Right atrium auricular region (tissue), 2 donors: Measurements from ENCODE around the gene COX8C. TPM values are rescaled to one million over a fixed set of nuclear protein-coding genes. Genes with fewer than 3 reads are reported as not detected.
"Not testable (repeated sequence)": the region's sequence is repeated elsewhere in the genome, so short reads cannot be mapped to it uniquely, and the experiment has no call there.

ENCODE experiments used
- DNase-seq: peaks from one replicate; pipeline ENCODE4 v3.0.0-alpha.2; 2019; ENCODE audit warnings: low spot score
- H3K27ac ChIP-seq, 2 donors: fragments of 200-600 bp; sonication (generic); 1 replicate in 1 of 2; 2 replicates in 1 of 2; pipeline ENCODE4 v1.5.1; 2016 to 2019
- H3K27me3 ChIP-seq, 2 donors: fragments of 200-600 bp; sonication (generic); one replicate each; pipeline versions ENCODE4 v1.5.1 to v1.6.0; 2017 to 2019
- H3K36me3 ChIP-seq: fragments of 200-600 bp; sonication (generic); one replicate; pipeline ENCODE4 v1.5.1; 2016
- H3K4me1 ChIP-seq, 2 donors: fragments of 200-600 bp; sonication (generic); one replicate each; pipeline versions ENCODE4 v1.5.1 to v1.6.0; 2017 to 2019
- H3K4me3 ChIP-seq, 2 donors: fragments of 200-600 bp; sonication (generic); 1 replicate in 1 of 2; 2 replicates in 1 of 2; pipeline ENCODE4 v1.5.1; 2017 to 2019; ENCODE audit warnings: mild to moderate bottlenecking in 1 of 2, moderate library complexity in 1 of 2
- H3K9me3 ChIP-seq, 2 donors: fragments of 200-600 bp; sonication (generic); one replicate each; pipeline ENCODE4 v1.5.1; 2019
- total RNA-seq, 2 donors: library from RNA; depleted of rRNA; stranded (reverse); fragments of >200 nt; gene quantifications; one replicate each; pipeline ENCODE4 v1.1.0, GENCODE V29; 2016
- TF ChIP-seq, protein P1 (sequence below), 2 donors: fragments of 200-600 bp; sonication (generic); IDR thresholded peaks; one replicate each; pipeline ENCODE4 v1.5.1; 2019; ENCODE audit warnings: antibody characterized with exemption in 2 of 2

COX8C gene
- total RNA-seq, 2 donors from 2014 or later = not detected

DNA sequence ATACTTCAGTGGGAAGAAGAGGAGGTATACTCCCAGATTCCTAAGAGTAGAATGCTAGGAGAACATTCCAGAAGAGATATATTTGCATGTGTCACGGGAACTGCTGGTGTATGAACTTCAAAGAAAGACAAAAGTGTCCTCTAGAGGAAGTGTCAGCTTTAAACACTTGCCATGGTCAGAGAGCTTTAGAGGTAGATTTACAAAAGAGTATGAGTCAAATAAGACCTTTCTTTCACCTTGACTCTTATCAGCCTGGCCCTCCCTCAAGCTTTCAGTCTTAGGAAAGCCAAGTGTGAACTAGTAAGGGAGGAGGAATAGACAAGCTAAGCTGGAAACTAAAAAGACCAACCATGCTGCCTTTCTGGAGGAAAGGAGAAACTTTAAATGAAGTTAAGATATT lies 34.7 kb downstream of the COX8C start:
- Histone ChIP-seq H3K36me3 (no peaks in the 10 kb centered on the region), H3K4me3 (no peak overlapping the region), H3K27ac (no peak overlapping the region), H3K4me1 (no peaks in the 10 kb centered on the region), H3K27me3 (no peaks in the 10 kb centered on the region), H3K9me3 (no peaks in the 10 kb centered on the region)
- no peak for DNase-seq
- TF ChIP-seq, protein P1, sequence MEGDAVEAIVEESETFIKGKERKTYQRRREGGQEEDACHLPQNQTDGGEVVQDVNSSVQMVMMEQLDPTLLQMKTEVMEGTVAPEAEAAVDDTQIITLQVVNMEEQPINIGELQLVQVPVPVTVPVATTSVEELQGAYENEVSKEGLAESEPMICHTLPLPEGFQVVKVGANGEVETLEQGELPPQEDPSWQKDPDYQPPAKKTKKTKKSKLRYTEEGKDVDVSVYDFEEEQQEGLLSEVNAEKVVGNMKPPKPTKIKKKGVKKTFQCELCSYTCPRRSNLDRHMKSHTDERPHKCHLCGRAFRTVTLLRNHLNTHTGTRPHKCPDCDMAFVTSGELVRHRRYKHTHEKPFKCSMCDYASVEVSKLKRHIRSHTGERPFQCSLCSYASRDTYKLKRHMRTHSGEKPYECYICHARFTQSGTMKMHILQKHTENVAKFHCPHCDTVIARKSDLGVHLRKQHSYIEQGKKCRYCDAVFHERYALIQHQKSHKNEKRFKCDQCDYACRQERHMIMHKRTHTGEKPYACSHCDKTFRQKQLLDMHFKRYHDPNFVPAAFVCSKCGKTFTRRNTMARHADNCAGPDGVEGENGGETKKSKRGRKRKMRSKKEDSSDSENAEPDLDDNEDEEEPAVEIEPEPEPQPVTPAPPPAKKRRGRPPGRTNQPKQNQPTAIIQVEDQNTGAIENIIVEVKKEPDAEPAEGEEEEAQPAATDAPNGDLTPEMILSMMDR (IDR thresholded peaks at IDR 0.05) = no peak

DNA sequence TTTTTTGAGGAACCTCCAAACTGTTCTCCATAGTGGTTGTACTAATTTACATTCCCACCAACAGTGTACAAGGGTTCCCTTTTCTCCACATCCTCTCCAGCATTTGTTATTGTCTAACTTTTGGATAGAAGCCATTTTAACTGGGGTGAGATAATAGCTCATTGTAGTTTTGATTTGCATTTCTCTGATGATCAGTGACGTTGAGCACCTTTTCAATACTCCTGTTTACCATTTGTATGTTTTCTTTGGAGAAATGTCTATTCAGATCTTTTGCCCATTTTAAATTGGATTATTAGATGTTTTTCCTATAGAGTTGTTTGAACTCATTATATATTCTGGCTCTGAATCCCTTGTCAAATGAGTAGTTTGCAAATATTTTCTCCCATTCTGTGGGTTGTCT lies 37.3 kb downstream of the COX8C start:
- H3K9me3 ChIP-seq, H3K36me3 ChIP-seq, H3K27me3 ChIP-seq, DNase-seq, H3K4me3 ChIP-seq, H3K4me1 ChIP-seq, H3K27ac ChIP-seq: not testable (repeated sequence)

DNA sequence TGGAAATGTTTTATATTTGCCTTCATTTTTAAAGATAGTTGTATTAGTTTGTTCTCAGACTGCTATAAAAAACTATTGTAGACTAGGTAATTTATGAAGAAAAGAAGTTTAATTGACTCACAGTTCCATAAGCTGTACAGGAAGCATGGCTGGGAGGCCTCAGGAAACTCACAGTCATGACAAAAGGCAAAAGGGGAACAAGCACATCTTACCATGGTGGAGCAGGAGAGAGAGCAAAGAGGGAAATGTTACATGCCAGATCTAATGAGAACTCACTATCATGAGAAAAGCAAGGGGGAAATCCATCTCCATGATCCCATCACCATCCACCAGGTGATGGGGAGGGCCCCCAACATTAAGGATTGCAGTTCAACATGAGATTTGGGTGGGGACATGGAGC lies 48.2 kb downstream of the COX8C start:
- Histone ChIP-seq H3K4me3 (no peak overlapping the region), H3K27me3 (no peaks in the 10 kb centered on the region), H3K27ac (no peak overlapping the region), H3K4me1 (no peaks in the 10 kb centered on the region), H3K9me3 (peaks cover 0 to 11% of the 10 kb centered on the region in 2 donors), H3K36me3 (no peaks in the 10 kb centered on the region)
- no peak for DNase-seq
- TF ChIP-seq, protein P1 (IDR thresholded peaks at IDR 0.05) = no peak

DNA sequence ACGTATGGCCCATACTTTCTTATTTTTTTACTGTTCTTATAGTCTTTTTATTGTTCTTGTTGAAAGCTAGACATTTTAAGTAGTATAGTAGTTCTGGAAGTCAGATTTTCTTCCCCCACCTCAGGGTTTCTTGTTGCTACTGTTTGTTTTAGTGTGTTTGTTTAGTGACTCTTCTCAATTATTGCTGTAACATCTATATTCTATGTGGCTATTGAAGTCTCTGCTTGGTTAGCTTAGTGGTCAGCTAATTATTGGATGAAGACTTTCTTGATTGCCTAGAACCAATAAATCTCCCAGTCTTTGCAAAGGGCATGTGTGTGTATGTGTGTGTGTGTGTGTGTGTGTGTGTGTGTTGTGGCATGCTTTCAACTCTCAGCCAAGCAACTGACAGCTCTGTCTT lies 49.5 kb downstream of the COX8C start:
- TF ChIP-seq, protein P1 (IDR thresholded peaks at IDR 0.05) = no peak
- H3K4me3 ChIP-seq = no peak overlapping the region
- H3K4me1 ChIP-seq = no peaks in the 10 kb centered on the region
- DNase-seq = no peak
- H3K27me3 ChIP-seq = no peaks in the 10 kb centered on the region
- H3K9me3 ChIP-seq = peaks cover 0 to 11% of the 10 kb centered on the region in 2 donors
- H3K27ac ChIP-seq = no peak overlapping the region
- no peaks in the 10 kb centered on the region for H3K36me3 ChIP-seq

Other genes with a start within 250 kb of the COX8C start
- 10 to 100 TPM; 58.3 to 76.0 TPM for gene ITPK1, start 231.3 kb upstream of the COX8C start, total RNA-seq
- gene MOAP1, start 162.3 kb upstream of the COX8C start, total RNA-seq = 10 to 100 TPM; 40.1 to 47.1 TPM
- 10 to 100 TPM in 1 of 2 donors, 1 to 10 TPM in 1; 8.3 to 10.0 TPM for gene LYSET, start 161.9 kb upstream of the COX8C start, total RNA-seq
- gene GON7, start 140.1 kb upstream of the COX8C start, total RNA-seq = 10 to 100 TPM in 1 of 2 donors, 1 to 10 TPM in 1; 7.8 to 11.9 TPM
- gene UBR7, start 139.9 kb upstream of the COX8C start, total RNA-seq = 10 to 100 TPM; 22.6 to 26.2 TPM
- 10 to 100 TPM; 13.3 to 17.6 TPM for gene BTBD7, start 14.1 kb upstream of the COX8C start, total RNA-seq
- under 1 TPM; 0.19 to 0.31 TPM for gene UNC79, start 83.8 kb downstream of the COX8C start, total RNA-seq